Tibial nerve (tissue), 4 donors: ENCODE measurements around the gene AASDH.

Source experiments
- EP300 ChIP-seq, 2 donors: sonication (generic); formaldehyde crosslinking; IDR thresholded peaks; one replicate each; pipeline ENCODE4 v1.6.1; 2017; ENCODE audit warnings: antibody characterized with exemption in 2 of 2, mild to moderate bottlenecking in 1 of 2
- POLR2A ChIP-seq, 2 donors: fragments of 450-650 bp; IDR thresholded peaks; one replicate each; pipeline ENCODE4 v1.6.1; 2017; ENCODE audit warnings: antibody characterized with exemption in 2 of 2, mild to moderate bottlenecking in 2 of 2, moderate library complexity in 2 of 2
- TF ChIP-seq, protein P1 (sequence below), 5 experiments: fragments of 200-600 bp in 3 of 5; fragments of 450-650 bp in 2 of 5; sonication (generic) in 3 of 5; IDR thresholded peaks; one replicate each; pipeline ENCODE4 v1.5.1; 2016 to 2019; ENCODE audit warnings: antibody characterized with exemption in 5 of 5, mild to moderate bottlenecking in 3 of 5, moderate library complexity in 2 of 5

DNA sequence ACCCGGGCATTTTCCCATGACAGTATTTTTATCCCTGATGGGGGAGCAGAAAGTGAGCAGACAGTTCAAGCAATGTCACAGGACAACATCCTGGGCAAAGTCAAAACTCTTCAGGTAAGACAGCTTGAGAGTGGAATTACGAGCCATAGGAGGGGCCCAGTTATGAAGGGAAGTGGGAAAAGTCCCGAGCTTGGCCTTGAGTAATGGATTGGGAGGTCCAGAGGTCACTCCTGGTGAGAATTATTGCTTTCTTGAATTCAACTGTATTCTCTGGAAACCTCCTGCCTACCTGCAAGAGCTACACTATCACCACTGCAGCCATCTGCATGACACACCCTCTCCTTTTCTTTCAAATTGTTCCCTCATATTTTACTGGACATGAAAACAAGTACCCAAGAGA, 89.1 kb downstream of the AASDH start:
- TF ChIP-seq, protein P1, sequence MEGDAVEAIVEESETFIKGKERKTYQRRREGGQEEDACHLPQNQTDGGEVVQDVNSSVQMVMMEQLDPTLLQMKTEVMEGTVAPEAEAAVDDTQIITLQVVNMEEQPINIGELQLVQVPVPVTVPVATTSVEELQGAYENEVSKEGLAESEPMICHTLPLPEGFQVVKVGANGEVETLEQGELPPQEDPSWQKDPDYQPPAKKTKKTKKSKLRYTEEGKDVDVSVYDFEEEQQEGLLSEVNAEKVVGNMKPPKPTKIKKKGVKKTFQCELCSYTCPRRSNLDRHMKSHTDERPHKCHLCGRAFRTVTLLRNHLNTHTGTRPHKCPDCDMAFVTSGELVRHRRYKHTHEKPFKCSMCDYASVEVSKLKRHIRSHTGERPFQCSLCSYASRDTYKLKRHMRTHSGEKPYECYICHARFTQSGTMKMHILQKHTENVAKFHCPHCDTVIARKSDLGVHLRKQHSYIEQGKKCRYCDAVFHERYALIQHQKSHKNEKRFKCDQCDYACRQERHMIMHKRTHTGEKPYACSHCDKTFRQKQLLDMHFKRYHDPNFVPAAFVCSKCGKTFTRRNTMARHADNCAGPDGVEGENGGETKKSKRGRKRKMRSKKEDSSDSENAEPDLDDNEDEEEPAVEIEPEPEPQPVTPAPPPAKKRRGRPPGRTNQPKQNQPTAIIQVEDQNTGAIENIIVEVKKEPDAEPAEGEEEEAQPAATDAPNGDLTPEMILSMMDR (IDR thresholded peaks at IDR 0.05), result no peak
- TF ChIP-seq POLR2A (IDR thresholded peaks at IDR 0.05) (no peak), EP300 (IDR thresholded peaks at IDR 0.05) (no peak)
